ENCODE measurements around the gene BST2.

DNA sequence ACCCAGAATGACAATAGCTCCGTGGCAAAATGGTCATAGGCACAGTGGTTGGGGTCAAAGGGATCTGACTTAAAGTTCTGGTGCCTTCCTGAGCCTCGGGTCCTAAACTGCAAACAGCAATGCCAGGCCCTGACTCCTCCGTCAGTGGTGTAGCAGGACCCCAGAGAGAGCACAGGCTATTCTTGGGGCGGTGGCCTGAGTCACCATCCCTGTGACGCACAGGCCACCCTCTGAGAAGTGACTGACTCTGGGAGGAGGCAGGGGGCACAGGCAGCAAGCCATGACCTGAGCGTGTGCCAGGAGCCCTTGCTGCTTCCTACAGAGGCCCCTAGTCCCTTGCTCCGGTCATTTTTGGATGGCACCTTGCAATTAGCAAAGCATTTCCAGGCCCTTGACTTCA lies 47.0 kb downstream of the BST2 start:
- TF ChIP-seq GATA2 (IDR thresholded peaks at IDR 0.05; ENCODE audit: low read depth, low read length), result no peak
- no peak for TF ChIP-seq GATA3 (IDR thresholded peaks at IDR 0.05; ENCODE audit: low read depth, low read length)
